Tibial nerve (tissue), 4 donors: ENCODE data around the gene GTSF1L. TPM values are rescaled to one million over a fixed set of nuclear protein-coding genes. Genes with fewer than 3 reads are reported as not detected.

Experiments
- DNase-seq, 2 donors: peaks; one replicate each; pipeline ENCODE4 v3.0.0-alpha.2; 2019; ENCODE audit warnings: low spot score in 2 of 2
- H3K27ac ChIP-seq, 4 donors: fragments of 200-600 bp; sonication (generic) in 3 of 4; one replicate each; pipeline ENCODE4 v1.5.1; 2017 to 2019; ENCODE audit warnings: mild to moderate bottlenecking in 1 of 4
- H3K27me3 ChIP-seq, 2 donors: fragments of 200-600 bp; sonication (generic) in 1 of 2; one replicate each; pipeline versions ENCODE4 v1.5.1 to v1.6.0; 2017 to 2019
- H3K36me3 ChIP-seq, 3 donors: fragments of 200-600 bp; sonication (generic); one replicate each; pipeline ENCODE4 v1.5.1; 2018 to 2019
- H3K4me1 ChIP-seq, 4 donors: fragments of 200-600 bp; sonication (generic) in 3 of 4; one replicate each; pipeline ENCODE4 v1.5.1; 2017 to 2019
- H3K4me3 ChIP-seq, 4 donors: fragments of 200-600 bp; sonication (generic) in 3 of 4; one replicate each; pipeline ENCODE4 v1.5.1; 2017 to 2019; ENCODE audit warnings: mild to moderate bottlenecking in 1 of 4, moderate library complexity in 1 of 4
- H3K9me3 ChIP-seq, 4 donors: fragments of 200-600 bp; sonication (generic) in 3 of 4; one replicate each; pipeline ENCODE4 v1.5.1; 2017 to 2019
- EP300 ChIP-seq, 2 donors: sonication (generic); formaldehyde crosslinking; IDR thresholded peaks; one replicate each; pipeline ENCODE4 v1.6.1; 2017; ENCODE audit warnings: antibody characterized with exemption in 2 of 2, mild to moderate bottlenecking in 1 of 2
- POLR2A ChIP-seq, 2 donors: fragments of 450-650 bp; IDR thresholded peaks; one replicate each; pipeline ENCODE4 v1.6.1; 2017; ENCODE audit warnings: antibody characterized with exemption in 2 of 2, mild to moderate bottlenecking in 2 of 2, moderate library complexity in 2 of 2
- WGBS, 2 donors: methylation state at CpG; one replicate each; pipeline ENCODE4 v1.1.5; 2018; 5-methylcytosine and 5-hydroxymethylcytosine counted together
- total RNA-seq, 4 donors: library from RNA; depleted of rRNA; stranded (reverse); fragments of >200 nt; gene quantifications; one replicate each; pipeline ENCODE4 v1.1.0, GENCODE V29; 2016
- TF ChIP-seq, protein P1 (sequence below), 5 experiments: fragments of 200-600 bp in 3 of 5; fragments of 450-650 bp in 2 of 5; sonication (generic) in 3 of 5; IDR thresholded peaks; one replicate each; pipeline ENCODE4 v1.5.1; 2016 to 2019; ENCODE audit warnings: antibody characterized with exemption in 5 of 5, mild to moderate bottlenecking in 3 of 5, moderate library complexity in 2 of 5

Gene GTSF1L
- total RNA-seq, 4 donors from 2014 or later, result not detected

- Histone ChIP-seq H3K27me3 (no peaks in the 10 kb centered on the region), H3K36me3 (no peaks in the 10 kb centered on the region), H3K4me3 (no peak overlapping the region), H3K27ac (no peak overlapping the region), H3K9me3 (peaks cover 0 to 2% (median 0%) of the 10 kb centered on the region in 4 donors), H3K4me1 (no peaks in the 10 kb centered on the region)
- no peak for DNase-seq
- TF ChIP-seq EP300 (IDR thresholded peaks at IDR 0.05) (no peak), POLR2A (IDR thresholded peaks at IDR 0.05) (no peak)
- TF ChIP-seq, protein P1, sequence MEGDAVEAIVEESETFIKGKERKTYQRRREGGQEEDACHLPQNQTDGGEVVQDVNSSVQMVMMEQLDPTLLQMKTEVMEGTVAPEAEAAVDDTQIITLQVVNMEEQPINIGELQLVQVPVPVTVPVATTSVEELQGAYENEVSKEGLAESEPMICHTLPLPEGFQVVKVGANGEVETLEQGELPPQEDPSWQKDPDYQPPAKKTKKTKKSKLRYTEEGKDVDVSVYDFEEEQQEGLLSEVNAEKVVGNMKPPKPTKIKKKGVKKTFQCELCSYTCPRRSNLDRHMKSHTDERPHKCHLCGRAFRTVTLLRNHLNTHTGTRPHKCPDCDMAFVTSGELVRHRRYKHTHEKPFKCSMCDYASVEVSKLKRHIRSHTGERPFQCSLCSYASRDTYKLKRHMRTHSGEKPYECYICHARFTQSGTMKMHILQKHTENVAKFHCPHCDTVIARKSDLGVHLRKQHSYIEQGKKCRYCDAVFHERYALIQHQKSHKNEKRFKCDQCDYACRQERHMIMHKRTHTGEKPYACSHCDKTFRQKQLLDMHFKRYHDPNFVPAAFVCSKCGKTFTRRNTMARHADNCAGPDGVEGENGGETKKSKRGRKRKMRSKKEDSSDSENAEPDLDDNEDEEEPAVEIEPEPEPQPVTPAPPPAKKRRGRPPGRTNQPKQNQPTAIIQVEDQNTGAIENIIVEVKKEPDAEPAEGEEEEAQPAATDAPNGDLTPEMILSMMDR (IDR thresholded peaks at IDR 0.05), result no peak
- WGBS, 2 donors, result 48 to 50% methylated on average over 5 of the region's 5 CpGs
Observed at GRCh38 chr20:43767686-43768474, 41.1 kb upstream of the GTSF1L start.

DNA sequence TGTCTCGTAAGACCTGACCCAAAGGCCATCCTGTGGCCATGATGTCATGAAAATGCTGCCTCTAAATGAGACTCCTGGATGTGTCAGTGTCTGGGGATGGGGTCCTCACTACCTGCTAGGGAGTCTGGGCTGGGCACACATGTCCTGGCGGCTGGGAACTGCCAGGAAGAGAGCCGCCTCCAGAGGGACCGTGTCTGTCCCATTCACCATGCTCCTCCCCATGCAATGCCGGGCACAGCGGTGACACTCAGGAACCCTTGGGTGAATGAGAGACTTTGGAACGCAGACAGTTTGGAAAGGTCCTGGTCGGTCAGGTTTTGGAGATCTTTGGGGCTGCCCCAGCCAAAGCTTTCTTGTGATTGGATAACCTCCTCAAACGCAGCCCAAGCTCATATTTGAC is 40.1 kb upstream of the GTSF1L start:
- no peaks in the 10 kb centered on the region for H3K36me3 ChIP-seq
- 42 to 69% methylated on average over 9 of the region's 9 CpGs for WGBS, 2 donors
- no peaks in the 10 kb centered on the region for H3K9me3 ChIP-seq
- no peak overlapping the region for H3K4me3 ChIP-seq
- no peak overlapping the region for H3K27ac ChIP-seq
- TF ChIP-seq, protein P1 (IDR thresholded peaks at IDR 0.05), result no peak
- TF ChIP-seq EP300 (IDR thresholded peaks at IDR 0.05), result no peak
- TF ChIP-seq POLR2A (IDR thresholded peaks at IDR 0.05), result no peak
- no peaks in the 10 kb centered on the region for H3K4me1 ChIP-seq
- H3K27me3 ChIP-seq, result no peaks in the 10 kb centered on the region
- no peak for DNase-seq

DNA sequence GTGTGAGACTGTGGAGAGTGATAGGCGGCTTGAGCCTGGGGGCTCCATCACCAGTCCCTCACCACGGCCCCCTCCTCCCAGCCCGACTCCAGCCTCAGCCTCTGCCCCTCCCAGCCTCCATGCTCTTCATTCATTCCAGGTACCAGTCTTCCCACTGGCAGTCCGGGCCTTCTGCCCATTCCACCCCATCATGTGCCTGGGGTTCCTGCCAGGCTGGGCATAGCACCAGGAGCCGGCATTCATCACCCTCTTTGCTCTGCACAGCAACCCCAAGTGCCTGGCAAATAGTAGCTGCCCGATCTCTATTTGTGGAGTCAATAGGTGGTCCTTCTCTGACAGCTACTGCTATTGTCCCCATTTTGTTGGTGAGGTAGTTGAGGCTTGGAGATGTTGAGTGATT is 39.6 kb upstream of the GTSF1L start:
- DNase-seq, result no peak
- Histone ChIP-seq H3K27me3 (no peaks in the 10 kb centered on the region), H3K9me3 (no peaks in the 10 kb centered on the region), H3K27ac (no peak overlapping the region), H3K36me3 (no peaks in the 10 kb centered on the region), H3K4me1 (no peaks in the 10 kb centered on the region), H3K4me3 (no peak overlapping the region)
- TF ChIP-seq EP300 (IDR thresholded peaks at IDR 0.05) (no peak), POLR2A (IDR thresholded peaks at IDR 0.05) (no peak)
- TF ChIP-seq, protein P1 (IDR thresholded peaks at IDR 0.05), result no peak
- WGBS, 2 donors, result 41 to 51% methylated on average over 6 of the region's 6 CpGs

DNA sequence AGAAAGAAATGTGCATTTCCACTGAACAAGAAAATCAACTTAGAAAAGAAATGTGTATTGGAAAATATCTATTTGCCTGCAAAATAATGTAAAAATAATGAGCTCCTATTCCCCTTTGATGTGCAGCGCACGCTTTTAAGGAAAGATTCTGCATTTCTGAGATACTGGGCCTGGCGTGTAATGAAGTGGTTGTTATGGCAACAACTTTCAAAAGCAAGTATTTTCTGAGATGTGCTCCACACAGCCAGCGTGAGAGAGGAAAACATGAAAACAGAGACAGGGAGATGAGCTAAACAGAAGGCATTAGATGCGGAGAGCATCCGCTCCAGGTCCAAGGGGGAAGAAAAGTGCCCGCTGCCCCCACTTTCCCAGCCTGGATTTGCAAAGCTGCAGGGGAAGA is 39.1 kb upstream of the GTSF1L start:
- Histone ChIP-seq H3K27me3 (no peaks in the 10 kb centered on the region), H3K9me3 (no peaks in the 10 kb centered on the region), H3K36me3 (no peaks in the 10 kb centered on the region), H3K27ac (no peak overlapping the region), H3K4me1 (no peaks in the 10 kb centered on the region), H3K4me3 (no peak overlapping the region)
- WGBS, 2 donors, result 35 to 45% methylated on average over 7 of the region's 7 CpGs
- DNase-seq, result no peak
- TF ChIP-seq POLR2A (IDR thresholded peaks at IDR 0.05) (no peak), EP300 (IDR thresholded peaks at IDR 0.05) (no peak)
- TF ChIP-seq, protein P1 (IDR thresholded peaks at IDR 0.05), result no peak

- 80 to 89% methylated on average over 7 of the region's 7 CpGs for WGBS, 2 donors
- H3K4me1 ChIP-seq, result no peaks in the 10 kb centered on the region
- DNase-seq, result no peak
- H3K27ac ChIP-seq, result no peak overlapping the region
- no peaks in the 10 kb centered on the region for H3K9me3 ChIP-seq
- H3K36me3 ChIP-seq, result no peaks in the 10 kb centered on the region
- H3K4me3 ChIP-seq, result no peak overlapping the region
- no peaks in the 10 kb centered on the region for H3K27me3 ChIP-seq
- TF ChIP-seq, protein P1 (IDR thresholded peaks at IDR 0.05), result no peak
- TF ChIP-seq EP300 (IDR thresholded peaks at IDR 0.05), result no peak
- TF ChIP-seq POLR2A (IDR thresholded peaks at IDR 0.05), result no peak
Observed at GRCh38 chr20:43762911-43763310, 36.1 kb upstream of the GTSF1L start.
